Heart left ventricle (tissue), 13 donors: ENCODE data around the gene NUP210.

Source experiments
- CTCF ChIP-seq, 12 donors: fragments of 200-600 bp; sonication (generic) in 4 of 12; IDR thresholded peaks; one replicate each; pipeline versions ENCODE4 v1.5.0 to v1.8.0; 2018 to 2022; ENCODE audit warnings: antibody characterized with exemption in 12 of 12, mild to moderate bottlenecking in 5 of 12
- POLR2A ChIP-seq, 2 donors: fragments of 450-650 bp; IDR thresholded peaks; one replicate each; pipeline ENCODE4 v1.6.1; 2017; ENCODE audit warnings: antibody characterized with exemption in 2 of 2, mild to moderate bottlenecking in 2 of 2, moderate library complexity in 2 of 2
- donor health status: ischemic (EF 13 %, LVEDD 7.1; RV severe dilation, severe dysfunction).
- donor health status: DM: no; HTN: yes; CAD: no.
- donor health status: DM: no; HTN: no; CAD: no.
- donor health status: ischemic (EF 25% LVEDD 6.9; RV normal size, moderate dysfunction).
- donor health status: ischemic (EF 25% LVEDD 5.7; RV mildly dilated, moderate dysfunction).
- donor health status: ischemic (EF 35%, LVEDD 5.7; RV mildly dilated, moderate dysfunction).
- donor health status: nonischemic (EF 11% LVEDD 7.7; RV severe dilation, severe dysfunction).
- donor health status: DM: yes; HTN: yes; CAD: no.
- donor health status: PGD.
- donor health status: ischemic (EF 29% LVEDD 5.4; RV normal size, mild dysfunction).
- donor health status: nonischemic (EF 23%, LVEDD 6.1; RV moderate dilation, normal function).

- TF ChIP-seq POLR2A (IDR thresholded peaks at IDR 0.05) (no peak), CTCF (IDR thresholded peaks at IDR 0.05) (no peak)
These were observed 43.1 kb downstream of the NUP210 start for GRCh38 chr3:13377021-13377420.
